HG03139 (cell line): ENCODE results near the gene ENDOV.

Experiments
- ATAC-seq: cut with Tn5 transposase; IDR thresholded peaks from one replicate; pipeline ENCODE4 v1.9.1; 2021; ENCODE audit not compliant: unreplicated experiment

The ENDOV gene

GRCh38 chr17:80414508-80414802 is 512 bp upstream of the ENDOV start:
- ATAC-seq, result no peak

GRCh38 chr17:80415626-80416137 is 715 bp downstream of the ENDOV start:
- peak; percentile 12 for ATAC-seq

GRCh38 chr17:80416260-80416939 is 1.4 kb downstream of the ENDOV start:
- ATAC-seq, result no peak

- ATAC-seq, result no peak
Observed at GRCh38 chr17:80416940-80417293, 1.9 kb downstream of the ENDOV start.

- no peak for ATAC-seq
Observed at GRCh38 chr17:80418589-80418988, 3.6 kb downstream of the ENDOV start.

- ATAC-seq, result no peak
Observed at GRCh38 chr17:80419255-80419654, 4.3 kb downstream of the ENDOV start.

- no peak for ATAC-seq
Observed at GRCh38 chr17:80421381-80422090, 6.6 kb downstream of the ENDOV start.

GRCh38 chr17:80422276-80422675 is 7.3 kb downstream of the ENDOV start:
- ATAC-seq, result no peak

GRCh38 chr17:80422981-80423380 is 8.0 kb downstream of the ENDOV start:
- ATAC-seq, result no peak

- ATAC-seq, result no peak
Observed at GRCh38 chr17:80423536-80424225, 8.7 kb downstream of the ENDOV start.

GRCh38 chr17:80424261-80424660 is 9.3 kb downstream of the ENDOV start:
- no peak for ATAC-seq

GRCh38 chr17:80424878-80425765 is 10.2 kb downstream of the ENDOV start:
- ATAC-seq, result no peak

- no peak for ATAC-seq
Observed at GRCh38 chr17:80425835-80426426, 11.0 kb downstream of the ENDOV start.

- ATAC-seq, result no peak
Observed at GRCh38 chr17:80426671-80427326, 11.8 kb downstream of the ENDOV start.

- no peak for ATAC-seq
Observed at GRCh38 chr17:80427366-80428282, 12.7 kb downstream of the ENDOV start.

GRCh38 chr17:80428363-80428762 is 13.4 kb downstream of the ENDOV start:
- no peak for ATAC-seq

GRCh38 chr17:80428796-80429195 is 13.8 kb downstream of the ENDOV start:
- ATAC-seq, result no peak

- no peak for ATAC-seq
Observed at GRCh38 chr17:80429356-80430275, 14.6 kb downstream of the ENDOV start.
